Neuronal stem cell (in vitro differentiated cells): ENCODE measurements around the gene TPTE2.

Experiments
- DNase-seq: peaks from one replicate; pipeline ENCODE4 v3.0.0-alpha.2; 2013; ENCODE audit warnings: low spot score
- H2AFZ ChIP-seq: one replicate; pipeline ENCODE4 v1.6.1; 2013; ENCODE audit warnings: mild to moderate bottlenecking, low read length, inconsistent platforms
- H2AK5ac ChIP-seq: 2 replicates; pipeline ENCODE4 v1.6.1; 2013; ENCODE audit warnings: low read depth, mild to moderate bottlenecking, inconsistent platforms, low read length, moderate library complexity, mixed read lengths
- H2BK120ac ChIP-seq: 2 replicates; pipeline ENCODE4 v1.6.1; 2013; ENCODE audit warnings: low read depth, mild to moderate bottlenecking, inconsistent platforms, low read length, moderate library complexity, mixed read lengths
- H2BK12ac ChIP-seq: one replicate; pipeline ENCODE4 v1.6.1; 2013; ENCODE audit warnings: low read length, inconsistent platforms
- H2BK15ac ChIP-seq: 2 replicates; pipeline ENCODE4 v1.6.1; 2013; ENCODE audit warnings: mild to moderate bottlenecking, low read length, inconsistent platforms, mixed read lengths
- H2BK5ac ChIP-seq: one replicate; pipeline ENCODE4 v1.6.1; 2013; ENCODE audit warnings: inconsistent platforms, mild to moderate bottlenecking, low read length, moderate library complexity
- H3K14ac ChIP-seq: one replicate; pipeline ENCODE4 v1.6.1; 2013; ENCODE audit warnings: low read length, inconsistent platforms
- H3K18ac ChIP-seq: 2 replicates; pipeline ENCODE4 v1.6.1; 2013; ENCODE audit warnings: low read length, inconsistent platforms
- H3K23ac ChIP-seq: 2 replicates; pipeline ENCODE4 v1.6.1; 2013; ENCODE audit warnings: low read depth, mild to moderate bottlenecking, mixed read lengths, low read length, inconsistent platforms; ENCODE audit not compliant: poor library complexity
- H3K27ac ChIP-seq: replicated peaks from 3 replicates; pipeline ENCODE4 v1.5.1; 2013; ENCODE audit warnings: low read length, inconsistent platforms
- H3K27me3 ChIP-seq, 3 experiments: 2 replicates each; pipeline ENCODE4 v1.6.1; 2013; ENCODE audit warnings: low read length in 3 of 3, mild to moderate bottlenecking in 2 of 3, inconsistent platforms in 1 of 3, low read depth in 1 of 3, mixed read lengths in 1 of 3, moderate library complexity in 1 of 3; ENCODE audit not compliant: control insufficient read depth in 3 of 3, insufficient read depth in 3 of 3
- H3K36me3 ChIP-seq, 2 donors: replicated peaks in 1 of 2; 2 replicates each; pipeline ENCODE4 v1.6.1; 2013; ENCODE audit warnings: low read length in 2 of 2; ENCODE audit not compliant: control insufficient read depth in 2 of 2, insufficient read depth in 2 of 2
- H3K4ac ChIP-seq: 2 replicates; pipeline ENCODE4 v1.6.1; 2013; ENCODE audit warnings: inconsistent platforms, mild to moderate bottlenecking, low read length, moderate library complexity
- H3K4me1 ChIP-seq, 2 donors: 1 replicate in 1 of 2; 2 replicates in 1 of 2; pipeline ENCODE4 v1.6.1; 2013; ENCODE audit warnings: low read length in 2 of 2, low read depth in 1 of 2; ENCODE audit not compliant: control insufficient read depth in 2 of 2, insufficient read depth in 1 of 2
- H3K4me2 ChIP-seq: one replicate; pipeline ENCODE4 v1.6.1; 2013; ENCODE audit warnings: mild to moderate bottlenecking, low read length, inconsistent platforms; ENCODE audit not compliant: insufficient read depth, poor library complexity, severe bottlenecking
- H3K4me3 ChIP-seq, 2 donors: 2 replicates each; pipeline ENCODE4 v1.5.1; 2013; ENCODE audit warnings: low read length in 2 of 2, mild to moderate bottlenecking in 2 of 2, inconsistent platforms in 1 of 2, moderate library complexity in 1 of 2
- H3K79me1 ChIP-seq: one replicate; pipeline ENCODE4 v1.6.1; 2013; ENCODE audit warnings: low read depth, mild to moderate bottlenecking, inconsistent platforms, low read length, moderate library complexity
- H3K9ac ChIP-seq: one replicate; pipeline ENCODE4 v1.6.1; 2013; ENCODE audit warnings: mild to moderate bottlenecking, low read depth, low read length, inconsistent platforms; ENCODE audit not compliant: poor library complexity
- H3K9me3 ChIP-seq, 2 donors: replicated peaks in 1 of 2; 2 replicates each; pipeline versions ENCODE3 to v1.6.1; 2013; ENCODE audit warnings: low read length in 2 of 2, mild to moderate bottlenecking in 2 of 2, inconsistent platforms in 1 of 2, low read depth in 1 of 2, mixed read lengths in 1 of 2, moderate library complexity in 1 of 2; ENCODE audit not compliant: control insufficient read depth in 2 of 2, insufficient read depth in 1 of 2
- H4K8ac ChIP-seq: one replicate; pipeline ENCODE4 v1.6.1; 2013; ENCODE audit warnings: low read depth, mild to moderate bottlenecking, inconsistent platforms, low read length, moderate library complexity
- H4K91ac ChIP-seq: one replicate; pipeline ENCODE4 v1.6.1; 2013; ENCODE audit warnings: low read length, low read depth, mild to moderate bottlenecking, inconsistent platforms; ENCODE audit not compliant: poor library complexity
- WGBS, 2 donors: extraction: QIAGEN DNeasy Blood & Tissue Kit; methylation state at CpG; one replicate each; pipeline ENCODE4 v1.1.7; 2013; ENCODE audit warnings: missing lambda C conversion rate in 2 of 2, mixed read lengths in 1 of 2; ENCODE audit not compliant: insufficient read length in 2 of 2, insufficient replicate concordance in 1 of 2; ENCODE audit errors: extremely low coverage in 2 of 2; 5-methylcytosine and 5-hydroxymethylcytosine counted together

TPTE2 gene

GRCh38 chr13:19605161-19605955 is 44.0 kb upstream of the TPTE2 start:
- Histone ChIP-seq H3K4me1 (peaks cover 0 to 3% of the 10 kb centered on the region in 2 donors), H3K4me2 (no peak overlapping the region), H3K23ac (no peak overlapping the region), H3K18ac (no peak overlapping the region), H2AFZ (no peak overlapping the region), H2BK15ac (no peak overlapping the region), H4K91ac (no peak overlapping the region), H2BK120ac (no peak overlapping the region), H3K36me3 (peaks cover 0 to 15% of the 10 kb centered on the region in 2 donors), H3K9me3 (peaks cover 9 to 23% of the 10 kb centered on the region in 2 donors), H2BK5ac (no peak overlapping the region), H3K4ac (no peak overlapping the region), H3K4me3 (no peak overlapping the region), H3K27ac (no peak overlapping the region), H3K9ac (no peak overlapping the region), H3K14ac (no peak overlapping the region), H4K8ac (no peak overlapping the region), H2AK5ac (no peak overlapping the region), H3K27me3 (peaks cover 0 to 12% (median 3%) of the 10 kb centered on the region in 3 experiments), H3K79me1 (no peaks in the 10 kb centered on the region), H2BK12ac (no peak overlapping the region)
- WGBS, 2 donors, result no CpG with 5 or more reads among the region's 7 CpGs
- no peak for DNase-seq

DNA sequence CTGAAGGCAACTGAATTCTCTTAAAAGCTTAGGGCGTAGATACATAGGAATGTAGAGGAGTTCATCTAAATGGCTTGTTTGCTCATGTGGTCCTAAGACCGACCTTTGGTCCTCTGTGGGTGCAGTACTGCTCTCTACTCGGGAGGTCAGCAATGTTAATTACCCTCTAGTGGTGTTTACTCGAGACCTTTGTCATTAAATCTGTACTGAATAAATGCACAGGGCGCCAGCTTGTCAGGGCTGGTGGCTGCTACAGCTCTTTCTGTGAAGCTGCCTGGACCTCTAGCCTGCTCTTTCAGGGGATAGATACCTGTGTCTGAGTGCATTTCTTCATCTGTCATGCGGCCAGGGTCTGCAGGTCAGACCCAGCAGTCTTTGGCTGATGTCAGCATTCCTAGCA is 43.0 kb upstream of the TPTE2 start:
- no peak overlapping the region for H3K4me3 ChIP-seq
- peaks cover 0 to 15% of the 10 kb centered on the region in 2 donors for H3K36me3 ChIP-seq
- peaks cover 0 to 3% of the 10 kb centered on the region in 2 donors for H3K4me1 ChIP-seq
- H4K91ac ChIP-seq, result no peak overlapping the region
- H2BK15ac ChIP-seq, result no peak overlapping the region
- H3K9ac ChIP-seq, result no peak overlapping the region
- H3K4me2 ChIP-seq, result no peak overlapping the region
- H3K14ac ChIP-seq, result no peak overlapping the region
- peaks cover 9 to 23% of the 10 kb centered on the region in 2 donors for H3K9me3 ChIP-seq
- no peak overlapping the region for H3K27ac ChIP-seq
- no peak overlapping the region for H3K18ac ChIP-seq
- H3K23ac ChIP-seq, result no peak overlapping the region
- H4K8ac ChIP-seq, result no peak overlapping the region
- no peak overlapping the region for H2AK5ac ChIP-seq
- H2BK12ac ChIP-seq, result no peak overlapping the region
- H3K4ac ChIP-seq, result no peak overlapping the region
- H3K27me3 ChIP-seq, result peaks cover 0 to 12% (median 3%) of the 10 kb centered on the region in 3 experiments
- no peak overlapping the region for H2BK120ac ChIP-seq
- WGBS, 2 donors, result no CpG with 5 or more reads among the region's 6 CpGs
- H3K79me1 ChIP-seq, result no peaks in the 10 kb centered on the region
- H2BK5ac ChIP-seq, result no peak overlapping the region
- no peak for DNase-seq
- H2AFZ ChIP-seq, result no peak overlapping the region

DNA sequence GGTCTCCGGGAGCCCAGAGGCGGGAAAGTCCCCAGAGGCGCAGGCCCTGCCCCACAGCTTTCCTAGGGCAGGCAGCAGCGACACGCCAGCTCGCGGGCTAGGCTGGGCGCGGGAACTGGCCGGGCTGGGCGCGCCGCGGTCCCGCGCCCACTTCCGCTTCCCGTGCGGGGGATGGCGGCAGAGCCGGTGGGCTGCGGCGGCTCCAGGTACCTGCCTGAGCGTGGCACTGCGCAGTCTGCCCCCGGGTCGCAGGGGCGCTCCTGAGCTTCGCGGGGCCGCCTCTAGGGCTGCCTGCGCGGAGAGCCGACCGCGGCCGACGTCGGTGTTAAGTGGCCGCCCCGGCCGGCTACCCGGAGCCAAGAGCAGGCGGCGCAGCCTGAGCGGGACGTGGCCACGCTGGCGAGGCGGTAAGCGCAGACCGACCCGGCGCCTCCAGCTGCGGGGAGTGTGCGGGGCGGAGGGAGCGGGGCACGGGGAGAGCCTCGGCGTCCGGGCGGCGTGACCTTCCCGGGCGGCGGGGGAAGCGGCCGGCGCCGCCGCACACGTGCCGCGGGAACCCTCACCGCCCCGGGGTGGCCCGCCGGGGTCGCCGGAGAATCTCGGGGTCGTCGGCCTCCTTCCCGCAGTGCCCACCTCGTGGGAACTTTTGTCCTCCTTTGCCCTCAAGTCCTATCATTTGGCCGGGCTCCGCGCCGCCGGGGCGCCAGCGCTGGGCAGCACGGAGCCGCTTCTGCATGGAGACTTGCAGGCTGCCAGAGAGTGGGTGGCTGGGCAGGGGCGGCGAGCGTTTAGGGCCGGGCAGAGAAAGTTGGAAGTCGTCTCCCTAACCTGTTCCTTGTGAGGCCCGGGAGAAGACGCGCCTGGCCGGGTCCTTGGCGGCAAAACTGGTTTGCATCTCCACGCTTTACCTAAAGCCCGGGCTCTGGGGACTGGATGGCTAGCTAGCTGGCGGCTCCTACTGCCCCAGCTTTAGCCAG is 40.7 kb upstream of the TPTE2 start:
- peaks cover 7 to 23% of the 10 kb centered on the region in 2 donors for H3K9me3 ChIP-seq
- H3K79me1 ChIP-seq, result no peaks in the 10 kb centered on the region
- H3K14ac ChIP-seq, result no peak overlapping the region
- H3K4me1 ChIP-seq, result peaks cover 0 to 3% of the 10 kb centered on the region in 2 donors
- H2BK12ac ChIP-seq, result no peak overlapping the region
- H2AFZ ChIP-seq, result peak overlapping the region; percentile 99
- peak overlapping the region; percentile 72 for H3K4me2 ChIP-seq
- H3K4ac ChIP-seq, result no peak overlapping the region
- H3K36me3 ChIP-seq, result peaks cover 0 to 11% of the 10 kb centered on the region in 2 donors
- peak overlapping the region; percentile 51 to 85 for H3K4me3 ChIP-seq
- H3K27me3 ChIP-seq, result peaks cover 0 to 12% (median 3%) of the 10 kb centered on the region in 3 experiments
- H2AK5ac ChIP-seq, result no peak overlapping the region
- H2BK120ac ChIP-seq, result no peak overlapping the region
- peak overlapping the region; percentile 92 for H3K18ac ChIP-seq
- H4K91ac ChIP-seq, result no peak overlapping the region
- peak overlapping the region; percentile 12 for H2BK15ac ChIP-seq
- H2BK5ac ChIP-seq, result no peak overlapping the region
- no CpG with 5 or more reads among the region's 108 CpGs for WGBS, 2 donors
- H3K27ac ChIP-seq, result no peak overlapping the region
- H3K23ac ChIP-seq, result no peak overlapping the region
- peak overlapping the region; percentile 78 for H3K9ac ChIP-seq
- peak; percentile 40 for DNase-seq
- H4K8ac ChIP-seq, result no peak overlapping the region

DNA sequence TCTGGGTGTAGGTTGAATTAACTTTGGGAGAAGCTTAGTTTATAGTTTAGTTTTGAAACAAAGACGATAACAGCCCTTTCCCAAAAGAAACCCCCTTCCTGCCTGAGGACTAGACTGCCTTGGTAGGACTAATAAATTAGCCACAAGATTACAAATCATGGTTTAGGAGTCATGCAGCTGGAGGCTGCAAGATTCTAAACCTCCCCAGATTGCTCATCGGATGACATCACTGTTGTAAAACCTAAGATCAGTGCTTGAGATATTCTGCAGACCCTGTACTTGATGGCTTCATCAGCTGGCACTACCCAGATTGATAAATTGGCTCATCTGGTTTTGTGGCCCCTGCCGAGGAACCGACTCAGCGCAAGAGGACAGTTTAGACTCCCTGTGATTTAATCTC is 36.2 kb upstream of the TPTE2 start:
- Histone ChIP-seq H3K4me3 (no peak overlapping the region), H3K27me3 (peaks cover 0 to 10% (median 2%) of the 10 kb centered on the region in 3 experiments), H3K79me1 (no peaks in the 10 kb centered on the region), H3K4me1 (no peaks in the 10 kb centered on the region), H4K91ac (no peak overlapping the region), H2AK5ac (no peak overlapping the region), H3K9me3 (peaks cover 0 to 2% of the 10 kb centered on the region in 2 donors), H3K27ac (no peak overlapping the region), H2BK12ac (no peak overlapping the region), H3K9ac (no peak overlapping the region), H3K18ac (no peak overlapping the region), H2BK15ac (no peak overlapping the region), H3K4me2 (no peak overlapping the region), H4K8ac (no peak overlapping the region), H3K23ac (no peak overlapping the region), H3K4ac (no peak overlapping the region), H3K14ac (no peak overlapping the region), H2BK120ac (no peak overlapping the region), H2BK5ac (no peak overlapping the region), H2AFZ (no peak overlapping the region), H3K36me3 (no peaks in the 10 kb centered on the region)
- WGBS, 2 donors, result no CpG with 5 or more reads among the region's 5 CpGs
- no peak for DNase-seq
